Liver (tissue), 2 donors: Measurements from ENCODE around the gene ACTR3C.
"Not testable (repeated sequence)": the region's sequence is repeated elsewhere in the genome, so short reads cannot be mapped to it uniquely, and the experiment has no call there.

Experiments
- RAD21 ChIP-seq, 2 donors: IDR thresholded peaks; 2 replicates each; pipeline ENCODE4 v1.6.1; 2016; ENCODE audit warnings: antibody characterized with exemption in 2 of 2, mild to moderate bottlenecking in 2 of 2
- REST ChIP-seq: IDR thresholded peaks from 2 replicates; pipeline ENCODE4 v1.6.1; 2016; ENCODE audit warnings: antibody characterized with exemption, mild to moderate bottlenecking
- donor health status: healthy.

GRCh38 chr7:150305903-150306284, 17.5 kb downstream of the ACTR3C start:
- TF ChIP-seq RAD21 (IDR thresholded peaks at IDR 0.05); REST: not testable (repeated sequence)
